ENCODE measurements around the gene TRIM43.
A peak's percentile ranks its signal among the peaks of the same experiment; 100 is the strongest.
"Not testable (repeated sequence)": the region's sequence is repeated elsewhere in the genome, so short reads cannot be mapped to it uniquely, and the experiment has no call there.

TRIM43 gene

DNA sequence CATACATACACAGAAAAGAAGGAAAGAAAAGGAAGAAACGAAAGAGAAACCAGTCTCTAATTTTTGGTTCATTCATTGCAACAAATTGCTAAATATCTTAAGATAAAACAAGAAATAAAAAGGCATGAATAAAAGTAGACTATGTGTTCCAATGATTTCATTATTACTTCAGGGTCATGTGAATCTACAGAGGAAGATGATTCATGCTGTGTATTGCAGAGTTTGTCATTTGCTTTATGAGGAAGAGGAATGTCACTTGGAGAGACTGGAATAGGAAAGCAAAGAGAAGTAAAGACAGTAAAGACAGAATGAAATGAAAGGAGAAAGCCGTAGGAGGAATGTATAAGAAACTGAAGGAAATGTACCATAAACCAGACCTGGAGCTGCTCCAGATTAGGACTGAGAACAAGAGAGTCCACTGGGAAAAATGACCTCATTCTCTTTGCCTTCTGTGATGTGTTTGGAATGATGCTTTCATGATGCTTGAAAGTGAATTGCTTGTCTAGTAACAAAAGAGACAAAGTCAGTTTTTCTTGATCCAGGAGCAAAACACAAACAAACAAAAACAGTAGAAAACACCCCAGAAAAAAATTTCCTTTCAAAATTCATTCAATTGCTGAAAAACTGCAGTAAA is 41.9 kb downstream of the TRIM43 start:
- peak; percentile 92 for FAIRE-seq

DNA sequence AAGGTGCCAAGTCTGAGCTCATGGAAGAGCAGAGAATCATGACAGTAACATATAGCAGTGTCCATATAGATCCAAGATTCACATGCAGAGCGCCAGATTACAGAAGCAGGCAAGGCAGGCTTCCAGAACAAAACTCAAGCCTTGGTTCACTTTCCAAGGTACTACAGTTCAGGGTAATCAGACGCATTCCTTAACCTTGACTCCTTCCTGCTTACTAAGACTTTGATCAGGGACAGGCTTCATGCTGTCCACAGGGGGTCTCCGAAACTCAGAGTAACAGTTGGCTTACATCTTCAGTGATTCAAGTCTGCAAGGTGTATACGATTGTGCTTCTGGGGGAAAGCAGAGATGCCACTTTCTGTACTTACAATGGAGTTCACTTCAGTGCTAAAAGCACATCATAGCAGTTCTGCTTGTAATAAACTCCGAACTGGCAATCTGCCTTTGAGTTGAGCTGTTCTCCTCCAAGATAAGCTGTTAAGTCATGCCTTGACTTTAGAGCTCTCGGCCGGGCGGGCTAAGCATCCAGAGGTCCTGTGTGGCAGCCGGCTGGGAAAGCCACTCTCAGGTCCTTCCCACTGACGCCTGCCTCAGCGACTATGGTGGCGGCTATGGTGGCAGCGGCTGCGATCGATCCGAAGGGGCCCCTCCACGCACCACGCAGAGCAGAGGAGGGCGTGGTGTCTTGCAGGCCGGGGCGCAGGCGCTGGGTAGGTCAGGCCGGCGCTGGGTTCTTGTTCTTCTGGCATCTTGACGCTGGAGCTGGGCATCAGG is 48.9 kb downstream of the TRIM43 start:
- not testable (repeated sequence) for DNase-seq (ENCODE audit: insufficient read length, low spot score)
- peak; percentile 89 for FAIRE-seq

More for the DNA sequence above, 41.9 kb downstream of the TRIM43 start:
- DNase-seq (ENCODE audit: insufficient read length, low spot score), result not testable (repeated sequence)

DNA sequence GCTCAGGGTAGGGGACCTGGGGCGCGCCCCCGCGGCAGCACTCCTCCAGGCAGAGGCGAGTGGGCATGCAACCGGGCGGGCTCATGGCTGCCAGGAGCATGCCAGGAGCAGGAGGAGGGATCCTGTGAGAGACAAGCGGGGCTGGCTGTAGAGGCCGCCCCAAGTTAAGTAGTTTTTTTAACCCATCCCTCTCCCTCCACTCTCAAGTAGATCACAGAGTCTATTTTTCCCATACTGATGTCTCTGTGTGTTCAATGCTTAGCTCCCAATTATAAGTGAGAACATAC is 49.4 kb downstream of the TRIM43 start:
- FAIRE-seq; DNase-seq (ENCODE audit: insufficient read length, low spot score): not testable (repeated sequence)

DNA sequence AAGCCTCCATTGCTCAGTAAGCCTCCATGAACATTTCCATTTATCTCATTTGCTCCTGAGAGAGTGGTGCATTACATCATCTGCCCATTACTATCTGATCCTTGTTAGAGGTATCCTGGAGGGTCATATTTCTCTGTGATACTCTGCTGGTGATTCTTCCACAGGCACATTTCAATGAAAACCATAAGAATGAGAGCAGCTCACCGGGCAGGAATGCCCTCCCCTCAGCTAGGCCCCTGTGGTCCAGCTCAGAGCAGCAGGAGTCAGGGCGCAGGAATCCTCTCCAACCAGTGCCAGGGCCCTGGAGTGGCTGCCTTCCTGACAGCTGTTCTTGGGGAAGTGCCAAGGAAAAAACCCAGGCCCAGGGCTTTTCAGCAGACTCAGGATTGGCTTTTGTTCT is 50.0 kb downstream of the TRIM43 start:
- peak; percentile 78 for FAIRE-seq
- not testable (repeated sequence) for DNase-seq (ENCODE audit: insufficient read length, low spot score)

DNA sequence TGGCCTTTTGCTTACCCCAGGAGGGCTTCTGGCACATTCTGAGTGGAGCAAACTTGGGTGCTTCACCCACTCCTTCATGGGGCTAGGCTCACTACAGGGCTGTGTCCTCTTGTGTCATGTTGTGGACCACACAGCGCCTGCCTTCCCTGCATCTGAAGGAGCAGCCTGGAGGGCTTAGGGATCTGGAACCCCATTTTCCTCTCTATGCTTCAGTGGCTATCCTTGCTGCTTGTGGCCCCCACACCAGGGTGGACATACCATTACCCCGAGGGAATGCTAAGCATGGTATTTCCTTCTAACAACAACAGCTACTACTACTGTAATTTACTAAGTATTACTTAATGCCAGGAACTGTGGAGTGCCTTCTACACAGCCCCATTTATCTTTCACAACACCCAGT is 50.6 kb downstream of the TRIM43 start:
- not testable (repeated sequence) for FAIRE-seq; DNase-seq (ENCODE audit: insufficient read length, low spot score)

DNA sequence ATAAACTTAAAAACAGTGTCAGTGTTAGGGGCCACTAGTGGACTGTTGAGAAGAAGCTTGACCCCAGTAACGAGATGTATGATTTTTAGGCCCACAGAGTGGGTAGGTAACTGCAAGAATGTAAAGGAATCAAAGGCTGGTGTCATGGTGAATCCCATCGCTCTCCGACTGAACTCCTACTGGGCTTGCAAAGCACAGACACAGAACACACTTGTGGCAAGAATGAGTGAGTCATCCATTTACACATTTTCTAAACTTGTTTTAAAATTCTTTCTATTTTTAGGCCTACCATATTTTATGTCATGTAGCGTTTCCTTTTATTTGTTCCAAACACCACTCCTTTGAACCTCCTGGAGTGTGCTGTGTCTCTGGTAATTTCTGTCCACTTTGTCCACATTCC is 51.1 kb downstream of the TRIM43 start:
- not testable (repeated sequence) for DNase-seq (ENCODE audit: insufficient read length, low spot score); FAIRE-seq

DNA sequence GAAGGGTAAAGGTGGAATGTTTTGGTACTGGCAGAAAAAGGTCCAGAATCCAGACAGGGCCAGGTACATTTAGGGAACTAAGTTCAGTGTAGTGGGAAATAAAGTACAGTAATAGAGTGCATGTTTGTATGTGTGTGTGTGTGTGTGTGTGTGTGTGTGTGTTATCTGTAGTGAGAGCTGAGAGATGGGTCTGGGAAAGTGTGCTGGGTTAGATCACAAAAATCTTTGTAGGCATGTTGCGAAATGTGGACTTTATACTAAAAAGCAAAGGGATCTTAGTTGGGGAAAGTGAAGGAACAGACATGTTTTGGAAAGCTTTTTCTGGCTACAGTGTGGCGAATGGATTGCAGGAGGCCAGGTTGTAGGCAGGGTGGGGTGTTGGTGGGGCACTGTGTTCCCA is 53.5 kb downstream of the TRIM43 start:
- FAIRE-seq; DNase-seq (ENCODE audit: insufficient read length, low spot score): not testable (repeated sequence)

DNA sequence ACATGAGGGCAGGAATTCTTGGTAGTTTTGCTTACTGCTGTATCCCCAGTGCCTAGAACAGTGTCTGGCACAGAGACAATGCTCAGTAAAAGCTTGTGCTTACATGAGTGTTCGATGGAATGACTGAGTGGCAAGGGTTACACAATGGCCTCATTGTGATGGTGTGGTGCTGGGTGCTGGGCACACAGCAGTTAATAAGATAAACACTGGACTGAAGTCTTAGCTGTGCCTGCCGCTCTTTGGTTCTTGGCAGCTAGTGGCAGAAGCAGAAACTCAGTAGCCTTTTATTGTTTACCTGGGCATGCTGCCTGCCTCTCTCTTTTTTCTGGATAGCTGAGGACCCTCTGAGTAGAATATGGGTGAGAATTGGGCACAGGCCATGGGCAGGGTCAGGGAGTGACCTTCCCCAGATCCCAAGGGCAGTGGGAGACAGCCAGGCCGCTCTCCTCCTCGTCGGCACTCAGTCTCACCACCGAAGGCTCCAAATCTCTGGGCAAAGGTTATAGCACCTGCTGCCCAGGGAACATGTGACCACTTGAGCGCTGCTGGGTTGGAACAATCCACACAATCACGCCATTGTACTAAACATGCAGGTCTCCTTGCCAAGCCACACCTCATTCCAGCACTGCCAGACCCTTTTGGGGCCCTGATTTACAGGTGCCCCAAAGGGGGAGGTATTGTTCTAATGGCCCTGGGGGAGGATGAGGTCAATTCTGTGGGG is 54.6 kb downstream of the TRIM43 start:
- FAIRE-seq; DNase-seq (ENCODE audit: insufficient read length, low spot score): not testable (repeated sequence)

DNA sequence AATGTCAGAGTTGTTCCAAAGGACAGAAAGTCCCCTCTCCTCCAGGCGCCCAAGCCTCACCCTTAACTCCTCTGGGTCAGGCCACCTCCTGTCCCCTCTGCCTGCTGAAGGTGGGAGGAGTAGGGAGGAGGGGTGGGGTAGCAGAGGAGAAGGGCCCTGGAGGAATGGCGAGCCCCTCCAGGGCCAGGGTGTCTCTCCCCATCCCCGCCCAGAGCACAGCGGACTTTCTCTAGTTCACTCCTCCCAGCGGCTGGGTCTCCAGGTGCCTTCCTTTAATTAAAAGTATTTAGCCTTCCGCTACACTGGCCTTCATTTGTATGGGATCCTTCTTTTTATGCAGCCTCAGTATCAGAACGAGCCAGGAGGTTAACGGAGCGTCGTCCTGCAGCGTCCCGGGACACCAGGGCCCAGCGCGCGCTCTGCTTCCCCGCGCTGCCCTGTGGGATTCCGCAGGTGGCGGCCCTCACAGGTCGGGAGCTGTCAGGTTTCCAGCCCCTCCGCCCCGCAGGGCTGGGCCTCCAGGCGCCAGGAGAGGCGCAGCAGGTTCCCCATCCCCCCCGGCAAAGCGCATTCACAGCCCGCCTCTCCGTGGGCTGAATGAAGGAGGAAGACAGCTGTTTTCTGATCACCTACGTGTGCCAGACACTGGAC is 57.2 kb downstream of the TRIM43 start:
- FAIRE-seq; DNase-seq (ENCODE audit: insufficient read length, low spot score): not testable (repeated sequence)

Data from H54 (cell line).